Tibial artery (tissue), 4 donors: Measurements from ENCODE around the gene GPATCH8.
"Not testable (repeated sequence)": the region's sequence is repeated elsewhere in the genome, so short reads cannot be mapped to it uniquely, and the experiment has no call there.

Experiments used
- DNase-seq, 2 donors: peaks; one replicate each; pipeline ENCODE4 v3.0.0-alpha.2; 2019
- H3K27ac ChIP-seq, 2 donors: fragments of 200-600 bp; sonication (generic) in 1 of 2; 1 replicate in 1 of 2; 2 replicates in 1 of 2; pipeline ENCODE4 v1.5.1; 2018 to 2019; ENCODE audit warnings: mild to moderate bottlenecking in 1 of 2
- H3K27me3 ChIP-seq, 2 donors: fragments of 200-600 bp; sonication (generic) in 1 of 2; one replicate each; pipeline versions ENCODE4 v1.5.1 to v1.6.0; 2016 to 2019
- H3K36me3 ChIP-seq, 3 donors: fragments of 200-600 bp; sonication (generic) in 2 of 3; one replicate each; pipeline ENCODE4 v1.5.1; 2016 to 2019; ENCODE audit warnings: mild to moderate bottlenecking in 2 of 3
- H3K4me1 ChIP-seq, 4 donors: fragments of 200-600 bp; sonication (generic) in 2 of 4; 1 replicate in 3 of 4; 2 replicates in 1 of 4; pipeline ENCODE4 v1.5.1; 2016 to 2019
- H3K4me3 ChIP-seq, 2 donors: fragments of 200-600 bp; sonication (generic) in 1 of 2; 1 replicate in 1 of 2; 2 replicates in 1 of 2; pipeline ENCODE4 v1.5.1; 2018 to 2019; ENCODE audit warnings: mild to moderate bottlenecking in 2 of 2
- H3K9me3 ChIP-seq, 3 donors: fragments of 200-600 bp; sonication (generic) in 1 of 3; one replicate each; pipeline ENCODE4 v1.5.1; 2016 to 2019
- CTCF ChIP-seq, 2 experiments: fragments of 200-600 bp in 1 of 2; fragments of 450-650 bp in 1 of 2; IDR thresholded peaks; one replicate each; pipeline ENCODE4 v1.5.1; 2017 to 2019; ENCODE audit warnings: antibody characterized with exemption in 2 of 2, mild to moderate bottlenecking in 1 of 2, moderate library complexity in 1 of 2
- intact Hi-C: fragments of 100-400 bp; cut with DNase I; formaldehyde crosslinking; loops from one replicate; pipeline ENCODE4 v1.15.0; 2023; ENCODE audit warnings: low total_unique reads

Gene GPATCH8

DNA sequence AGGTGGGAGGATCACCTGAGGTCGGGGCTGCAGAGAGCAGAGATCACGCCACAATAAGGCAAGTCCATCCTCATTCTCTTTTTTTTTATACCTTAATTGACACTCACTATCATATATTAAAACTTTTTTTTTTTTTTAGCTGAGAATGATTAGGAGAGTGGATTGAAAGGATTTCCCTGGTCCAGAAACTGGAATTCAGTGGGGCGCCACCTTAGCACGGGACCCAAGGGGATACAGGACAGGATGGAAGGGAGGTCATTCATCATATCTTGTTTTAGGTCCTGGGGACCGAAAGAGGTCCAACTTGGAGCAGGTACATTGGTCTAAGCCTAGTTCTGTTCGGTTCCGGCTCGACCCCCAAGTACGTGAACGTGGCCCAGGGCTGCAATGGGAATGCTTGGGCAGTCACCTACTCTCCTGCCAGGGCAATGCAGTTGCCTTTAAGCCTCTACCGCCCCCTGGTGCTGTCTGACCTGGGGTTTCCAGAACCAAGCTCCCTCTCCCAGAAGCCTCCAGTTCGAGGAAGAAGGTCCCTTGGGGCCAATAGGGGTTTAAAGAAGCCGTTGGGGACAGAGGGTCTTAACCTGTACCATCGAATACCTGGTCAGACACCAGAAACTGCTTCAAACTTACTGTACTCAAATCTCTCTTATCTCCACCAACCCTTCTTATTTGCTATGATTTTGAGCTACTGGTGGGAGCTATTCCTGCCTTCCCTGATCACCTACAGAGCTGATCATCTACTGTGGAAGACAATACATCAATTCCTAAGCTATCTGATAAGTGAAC, 19.9 kb upstream of the GPATCH8 start:
- no peak overlapping the region for H3K27ac ChIP-seq
- no peaks in the 10 kb centered on the region for H3K36me3 ChIP-seq
- H3K27me3 ChIP-seq, result peaks cover 0 to 19% of the 10 kb centered on the region in 2 donors
- TF ChIP-seq CTCF (IDR thresholded peaks at IDR 0.05), result peak; percentile 49 to 56
- no peaks in the 10 kb centered on the region for H3K9me3 ChIP-seq
- intact Hi-C loops, result no loop called here
- DNase-seq, result peak; percentile 53 to 77
- no peaks in the 10 kb centered on the region for H3K4me1 ChIP-seq
- H3K4me3 ChIP-seq, result no peak overlapping the region

GRCh38 chr17:44518032-44518431, 14.8 kb upstream of the GPATCH8 start:
- DNase-seq, result no peak
- H3K4me3 ChIP-seq, result no peak overlapping the region
- intact Hi-C loops, result no loop called here
- no peak for TF ChIP-seq CTCF (IDR thresholded peaks at IDR 0.05)
- H3K27me3 ChIP-seq, result peaks cover 0 to 6% of the 10 kb centered on the region in 2 donors
- no peaks in the 10 kb centered on the region for H3K4me1 ChIP-seq
- H3K27ac ChIP-seq, result no peak overlapping the region
- H3K9me3 ChIP-seq, result no peaks in the 10 kb centered on the region
- H3K36me3 ChIP-seq, result no peaks in the 10 kb centered on the region

DNA sequence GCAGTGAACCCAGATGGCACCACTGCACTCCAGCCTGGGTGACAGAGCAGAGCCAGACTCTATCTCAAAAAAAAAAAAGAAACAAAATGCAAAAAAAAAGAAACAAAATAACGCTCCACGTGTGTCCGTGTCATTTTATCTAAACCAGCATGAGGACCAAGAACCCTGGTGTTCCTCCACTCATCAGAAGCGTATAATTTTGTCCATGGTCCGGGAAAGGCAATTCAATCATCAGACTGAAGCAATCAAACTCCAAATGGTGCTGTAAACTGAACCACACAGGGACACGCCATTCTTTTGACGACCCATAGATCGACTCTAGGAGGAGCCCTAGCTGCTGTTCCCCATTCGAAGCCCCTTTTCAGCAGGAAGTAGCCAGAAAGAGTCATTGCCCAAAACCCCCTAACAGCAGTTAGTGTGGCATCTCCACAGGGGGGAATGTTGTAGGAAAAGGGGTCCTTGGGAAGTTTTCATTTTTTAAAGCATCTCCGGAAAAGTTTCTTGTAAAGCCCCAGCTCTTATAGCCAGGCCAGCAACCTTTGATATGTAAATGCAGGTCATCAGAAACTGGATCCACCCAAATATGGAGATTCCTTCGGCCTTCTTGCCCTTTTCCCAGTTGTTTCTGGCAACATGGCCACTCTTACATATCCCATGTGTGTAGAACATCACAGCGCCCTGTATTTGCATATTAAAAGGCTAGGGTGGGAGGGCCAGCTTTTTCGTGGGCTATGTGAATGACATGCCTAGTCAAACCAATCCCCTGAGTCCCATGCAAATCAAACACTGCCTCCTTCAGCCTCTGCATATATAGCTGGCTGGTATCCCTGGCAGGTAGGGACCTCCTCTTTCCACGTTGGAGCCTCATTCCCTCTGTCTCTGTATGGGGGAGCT, 8.3 kb upstream of the GPATCH8 start:
- H3K27ac ChIP-seq, H3K4me1 ChIP-seq, H3K9me3 ChIP-seq, DNase-seq, H3K4me3 ChIP-seq, intact Hi-C loops, H3K27me3 ChIP-seq, H3K36me3 ChIP-seq: not testable (repeated sequence)

DNA sequence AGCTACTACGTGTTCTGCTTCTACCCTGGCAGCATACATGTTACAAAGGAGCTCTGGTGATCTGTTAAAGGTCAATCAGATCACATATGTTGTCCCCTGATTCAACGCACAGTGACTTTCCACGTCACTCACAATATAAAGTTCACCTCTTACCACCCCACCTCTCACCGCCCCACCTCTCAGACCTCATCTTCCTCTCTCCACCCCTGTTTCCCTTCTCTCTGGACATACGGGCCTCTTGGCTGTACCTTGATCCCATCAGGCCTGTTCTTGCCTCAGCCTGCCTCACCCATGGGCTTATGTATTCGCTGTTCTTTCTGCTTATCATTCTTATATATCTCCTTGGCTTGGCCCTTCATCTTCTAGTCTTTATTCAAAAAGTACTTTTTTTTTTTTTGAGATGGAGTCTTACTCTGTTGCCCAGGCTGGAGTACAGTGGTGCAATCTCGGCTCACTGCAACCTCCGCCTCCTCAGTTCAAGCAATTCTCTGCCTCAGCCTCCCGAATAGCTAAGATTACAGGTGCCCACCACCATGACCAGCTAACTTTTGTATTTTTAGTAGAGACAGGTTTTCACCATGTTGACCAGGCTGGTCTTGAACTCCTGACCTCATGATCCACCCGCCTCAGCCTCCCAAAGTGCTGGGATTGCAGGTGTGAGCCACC, 3.9 kb upstream of the GPATCH8 start:
- intact Hi-C loops, result loop anchor here (10.0 kb wide), 1 partner anchor 302 kb away; no protein-coding TSS in a partner anchor
- not testable (repeated sequence) for H3K9me3 ChIP-seq, DNase-seq

DNA sequence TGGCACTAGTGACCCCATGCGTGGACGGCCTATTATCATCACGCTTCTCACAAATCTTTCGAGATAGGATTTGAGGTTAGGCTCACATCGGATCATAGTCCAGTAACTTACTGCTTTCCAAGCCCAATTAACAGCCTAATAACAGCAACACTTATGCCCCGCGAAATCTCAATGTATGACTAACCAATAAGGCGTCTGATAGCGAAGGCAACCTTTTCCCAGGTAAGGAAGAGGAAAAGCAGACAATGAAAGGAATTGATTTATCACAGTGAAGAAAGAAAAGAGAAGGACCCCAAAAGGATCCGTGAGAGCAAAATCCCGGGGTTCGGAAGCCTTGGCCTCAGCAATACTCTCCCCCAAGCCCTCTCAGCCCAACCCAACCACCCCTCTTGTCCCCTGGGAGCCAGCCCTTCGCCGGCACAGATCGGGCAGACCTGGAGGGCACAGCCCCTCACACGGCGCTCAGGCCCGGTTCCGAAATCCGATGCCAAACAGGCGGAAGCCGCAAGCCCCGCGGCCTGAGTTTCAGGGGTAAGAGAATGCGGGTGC, 534 bp downstream of the GPATCH8 start:
- TF ChIP-seq CTCF (IDR thresholded peaks at IDR 0.05), result no peak
- Histone ChIP-seq H3K27me3 (no peaks in the 10 kb centered on the region), H3K4me3 (peak overlapping the region; percentile 68 to 78), H3K27ac (peak overlapping the region; percentile 84 to 91), H3K36me3 (no peaks in the 10 kb centered on the region), H3K9me3 (no peaks in the 10 kb centered on the region), H3K4me1 (peaks cover 0 to 53% (median 25%) of the 10 kb centered on the region in 4 donors)
- peak in 1 of 2 donors; percentile 25 for DNase-seq
- intact Hi-C loops, result loop anchor here (10.0 kb wide), 1 partner anchor 298 kb away; no protein-coding TSS in a partner anchor

More for the DNA sequence above, 3.9 kb upstream of the GPATCH8 start:
- H3K36me3 ChIP-seq, H3K27me3 ChIP-seq, H3K4me3 ChIP-seq, H3K27ac ChIP-seq: not testable (repeated sequence)
- H3K4me1 ChIP-seq, result peaks cover 0 to 10% (median 7%) of the 10 kb centered on the region in 4 donors

DNA sequence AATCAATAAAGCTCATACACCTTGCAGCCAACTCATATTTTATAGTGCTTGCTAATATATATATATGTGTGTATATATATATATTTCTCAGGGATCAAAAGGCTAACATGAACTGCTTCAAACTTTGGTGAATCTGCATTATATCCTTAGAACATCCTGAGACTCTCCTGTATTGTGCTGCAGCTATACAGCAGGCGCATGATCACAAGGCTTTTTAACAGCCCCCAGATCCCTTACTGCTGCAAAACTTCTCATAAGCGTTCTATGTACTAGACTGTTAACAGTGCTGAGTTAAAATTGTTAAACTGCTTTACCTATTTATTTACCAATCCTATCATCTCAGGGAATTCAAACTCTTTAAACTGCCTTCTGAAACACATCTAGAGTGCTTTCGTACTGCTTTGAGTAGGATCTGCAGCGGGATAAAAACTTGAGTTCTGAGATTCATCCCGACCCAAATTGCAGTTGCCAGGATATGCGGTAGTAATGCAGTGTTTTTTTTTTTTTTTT, 1.3 kb downstream of the GPATCH8 start:
- peak overlapping the region; percentile 84 to 91 for H3K27ac ChIP-seq
- no peaks in the 10 kb centered on the region for H3K36me3 ChIP-seq
- peak overlapping the region; percentile 68 to 78 for H3K4me3 ChIP-seq
- no peaks in the 10 kb centered on the region for H3K27me3 ChIP-seq
- no peak for DNase-seq
- no peak for TF ChIP-seq CTCF (IDR thresholded peaks at IDR 0.05)
- intact Hi-C loops, result loop anchor here (10.0 kb wide), 1 partner anchor 297 kb away; no protein-coding TSS in a partner anchor
- H3K9me3 ChIP-seq, result no peaks in the 10 kb centered on the region
- H3K4me1 ChIP-seq, result peaks cover 0 to 60% (median 29%) of the 10 kb centered on the region in 4 donors
